HG02943 (cell line): ENCODE data around the gene RAB11FIP3.

Experiments
- ATAC-seq: cut with Tn5 transposase; IDR thresholded peaks from one replicate; pipeline ENCODE4 v1.9.1; 2021; ENCODE audit warnings: mild to moderate bottlenecking, low read depth, moderate library complexity; ENCODE audit not compliant: unreplicated experiment

The RAB11FIP3 gene

GRCh38 chr16:528111-529011 lies 102.9 kb downstream of the RAB11FIP3 start:
- ATAC-seq = peak; percentile 16

GRCh38 chr16:529012-529575 lies 103.6 kb downstream of the RAB11FIP3 start:
- no peak for ATAC-seq

GRCh38 chr16:530111-530817 lies 104.8 kb downstream of the RAB11FIP3 start:
- no peak for ATAC-seq

GRCh38 chr16:531494-532125 lies 106.2 kb downstream of the RAB11FIP3 start:
- ATAC-seq = no peak

- no peak for ATAC-seq
Observed at GRCh38 chr16:533391-534123, 108.1 kb downstream of the RAB11FIP3 start.

- ATAC-seq = no peak
Observed at GRCh38 chr16:534135-534534, 108.7 kb downstream of the RAB11FIP3 start.

GRCh38 chr16:534856-535445 lies 109.5 kb downstream of the RAB11FIP3 start:
- no peak for ATAC-seq

- ATAC-seq = no peak
Observed at GRCh38 chr16:535446-536405, 110.3 kb downstream of the RAB11FIP3 start.

GRCh38 chr16:536746-537145 lies 111.3 kb downstream of the RAB11FIP3 start:
- ATAC-seq = no peak

- no peak for ATAC-seq
Observed at GRCh38 chr16:537415-538335, 112.2 kb downstream of the RAB11FIP3 start.

GRCh38 chr16:539901-540530 lies 114.6 kb downstream of the RAB11FIP3 start:
- no peak for ATAC-seq

GRCh38 chr16:540645-541340 lies 115.3 kb downstream of the RAB11FIP3 start:
- no peak for ATAC-seq

GRCh38 chr16:543301-544164 lies 118.1 kb downstream of the RAB11FIP3 start:
- no peak for ATAC-seq

- no peak for ATAC-seq
Observed at GRCh38 chr16:544517-544916, 119.1 kb downstream of the RAB11FIP3 start.

- ATAC-seq = no peak
Observed at GRCh38 chr16:546909-547770, 121.7 kb downstream of the RAB11FIP3 start.
